ENCODE data around the gene TPBG.

- TF ChIP-seq POLR2AphosphoS5 (IDR thresholded peaks at IDR 0.05; ENCODE audit: insufficient read depth in 1 of 2, low read depth in 1 of 2): no peak
- TF ChIP-seq CTCF (IDR thresholded peaks at IDR 0.05): no peak
Measured at GRCh38 chr6:82367704-82368103, 4.1 kb downstream of the TPBG start.

Measured in vagina (tissue), 2 donors.